Medulla oblongata (tissue), 1 donor: ENCODE results near the gene ZRANB3.
"Not testable (repeated sequence)": the region's sequence is repeated elsewhere in the genome, so short reads cannot be mapped to it uniquely, and the experiment has no call there.

ENCODE experiments used
- DNase-seq: peaks from one replicate; pipeline ENCODE4 v3.0.0-alpha.2; 2015; ENCODE audit errors: extremely low spot score

The ZRANB3 gene

GRCh38 chr2:135125940-135126339 lies 405.1 kb downstream of the ZRANB3 start:
- DNase-seq = no peak

GRCh38 chr2:135124924-135125886 lies 405.8 kb downstream of the ZRANB3 start:
- no peak for DNase-seq

GRCh38 chr2:135121658-135122039 lies 409.4 kb downstream of the ZRANB3 start:
- DNase-seq = not testable (repeated sequence)

- DNase-seq = no peak
Observed at GRCh38 chr2:135121016-135121657, 409.9 kb downstream of the ZRANB3 start.

GRCh38 chr2:135119582-135119981 lies 411.4 kb downstream of the ZRANB3 start:
- DNase-seq = no peak

GRCh38 chr2:135113322-135113721 lies 417.7 kb downstream of the ZRANB3 start:
- no peak for DNase-seq

- not testable (repeated sequence) for DNase-seq
Observed at GRCh38 chr2:135105513-135106316, 425.3 kb downstream of the ZRANB3 start.

- no peak for DNase-seq
Observed at GRCh38 chr2:135103843-135104242, 427.2 kb downstream of the ZRANB3 start.

- DNase-seq = no peak
Observed at GRCh38 chr2:135099802-135100483, 431.1 kb downstream of the ZRANB3 start.

- no peak for DNase-seq
Observed at GRCh38 chr2:135097532-135098231, 433.3 kb downstream of the ZRANB3 start.

- DNase-seq = no peak
Observed at GRCh38 chr2:135096665-135097446, 434.2 kb downstream of the ZRANB3 start.

GRCh38 chr2:135095591-135095990 lies 435.4 kb downstream of the ZRANB3 start:
- no peak for DNase-seq

GRCh38 chr2:135094508-135094907 lies 436.5 kb downstream of the ZRANB3 start:
- no peak for DNase-seq

- no peak for DNase-seq
Observed at GRCh38 chr2:135093670-135094330, 437.2 kb downstream of the ZRANB3 start.

- DNase-seq = no peak
Observed at GRCh38 chr2:135093193-135093592, 437.8 kb downstream of the ZRANB3 start.

- DNase-seq = no peak
Observed at GRCh38 chr2:135091681-135092080, 439.3 kb downstream of the ZRANB3 start.

GRCh38 chr2:135089597-135089996 lies 441.4 kb downstream of the ZRANB3 start:
- not testable (repeated sequence) for DNase-seq
